B cell (primary cell): Measurements from ENCODE around the gene ZNF496. TPM values are rescaled to one million over a fixed set of nuclear protein-coding genes. Genes with fewer than 3 reads are reported as not detected.
"Not testable (repeated sequence)": the region's sequence is repeated elsewhere in the genome, so short reads cannot be mapped to it uniquely, and the experiment has no call there.

Source experiments
- ATAC-seq: fragments of 200-7000 bp; cut with Tn5 transposase; one replicate; pipeline ENCODE4 v1.10.0; 2021; ENCODE audit warnings: low read depth, mild to moderate bottlenecking, moderate number of reproducible peaks, moderate library complexity
- CTCF ChIA-PET: fragments of 350-600 bp; sonication (Branson Sonifier 250); formaldehyde crosslinking; loops from one replicate; lab custom pipeline; 2021; ENCODE audit warnings: antibody characterized with exemption, inconsistent platforms; lab: Charles Lee
- POLR2A ChIA-PET: fragments of 350-600 bp; sonication (Branson Sonifier 250); formaldehyde crosslinking; loops from one replicate; lab custom pipeline; 2021; ENCODE audit warnings: antibody characterized with exemption; lab: Charles Lee
- DNase-seq: peaks from one replicate; pipeline ENCODE4 v3.0.0; 2013
- H2AFZ ChIP-seq: 2 replicates; pipeline ENCODE4 v1.6.1; 2012; ENCODE audit warnings: mild to moderate bottlenecking, low read depth, low read length; ENCODE audit not compliant: insufficient read depth, poor library complexity, severe bottlenecking
- H3K27ac ChIP-seq, 2 donors: 1 replicate in 1 of 2; 2 replicates in 1 of 2; pipeline ENCODE4 v1.5.1; 2012 to 2013; ENCODE audit warnings: low read length in 2 of 2, mild to moderate bottlenecking in 2 of 2, moderate library complexity in 1 of 2
- H3K27me3 ChIP-seq, 4 experiments: fragments of 200-600 bp in 1 of 4; sonication (generic) in 1 of 4; replicated peaks in 1 of 4; 1 replicate in 2 of 4; 2 replicates in 2 of 4; pipeline versions ENCODE4 v1.6.1 to v1.7.0; 2013 to 2016; ENCODE audit warnings: low read length in 3 of 4, mild to moderate bottlenecking in 2 of 4, mixed read lengths in 1 of 4, moderate library complexity in 1 of 4; ENCODE audit not compliant: insufficient read depth in 4 of 4, control insufficient read depth in 3 of 4; ENCODE audit errors: control extremely low read depth in 1 of 4
- H3K36me3 ChIP-seq, 2 experiments: replicated peaks in 1 of 2; 1 replicate in 1 of 2; 2 replicates in 1 of 2; pipeline versions ENCODE4 v1.6.1 to v1.7.1; 2013; ENCODE audit warnings: low read length in 1 of 2; ENCODE audit not compliant: insufficient read depth in 2 of 2, control insufficient read depth in 1 of 2; ENCODE audit errors: control extremely low read depth in 1 of 2, extremely low read depth in 1 of 2
- H3K4me1 ChIP-seq, 2 donors: fragments of 200-600 bp in 1 of 2; sonication (generic) in 1 of 2; 1 replicate in 1 of 2; 2 replicates in 1 of 2; pipeline versions ENCODE4 v1.5.1 to v1.6.1; 2013 to 2017; ENCODE audit warnings: low read length in 2 of 2; ENCODE audit not compliant: control insufficient read depth in 2 of 2, insufficient read depth in 2 of 2
- H3K4me2 ChIP-seq: replicated peaks from 2 replicates; pipeline ENCODE3; 2012; ENCODE audit warnings: mild to moderate bottlenecking, low read depth, low read length; ENCODE audit not compliant: poor library complexity, severe bottlenecking
- H3K4me3 ChIP-seq, 5 experiments: fragments of 200-600 bp in 1 of 5; sonication (generic) in 1 of 5; 1 replicate in 3 of 5; 2 replicates in 2 of 5; pipeline versions ENCODE4 v1.5.1 to v1.7.0; 2011 to 2016; ENCODE audit warnings: low read length in 4 of 5, mild to moderate bottlenecking in 4 of 5, low read depth in 2 of 5, control low read depth in 1 of 5, moderate library complexity in 1 of 5; ENCODE audit not compliant: insufficient read depth in 1 of 5; ENCODE audit errors: control extremely low read depth in 1 of 5, extremely low read depth in 1 of 5
- H3K79me2 ChIP-seq: fragments of 200-600 bp; sonication (generic); one replicate; pipeline ENCODE4 v1.6.0; 2016; ENCODE audit warnings: low read length; ENCODE audit not compliant: control insufficient read depth, insufficient read depth
- H3K9ac ChIP-seq: fragments of 200-600 bp; sonication (generic); 2 replicates; pipeline ENCODE4 v1.6.1; 2017; ENCODE audit warnings: mild to moderate bottlenecking, low read length, moderate library complexity
- H3K9me3 ChIP-seq, 3 donors: one replicate each; pipeline versions ENCODE4 v1.6.1 to v1.7.1; 2013; ENCODE audit warnings: low read length in 2 of 3; ENCODE audit not compliant: control insufficient read depth in 2 of 3, insufficient read depth in 1 of 3; ENCODE audit errors: control extremely low read depth in 1 of 3
- H4K20me1 ChIP-seq: 2 replicates; pipeline ENCODE4 v1.6.0; 2012; ENCODE audit warnings: mild to moderate bottlenecking, low read length; ENCODE audit not compliant: insufficient read depth, control insufficient read depth, poor library complexity, severe bottlenecking
- H3K27ac Mint-ChIP-seq: one replicate; pipeline ENCODE4 v1.8.0; 2021; ENCODE audit warnings: mixed read lengths
- H3K27me3 Mint-ChIP-seq: one replicate; pipeline ENCODE4 v1.8.0; 2021; ENCODE audit warnings: mixed read lengths
- H3K4me1 Mint-ChIP-seq: one replicate; pipeline ENCODE4 v1.8.0; 2021; ENCODE audit warnings: mixed read lengths
- H3K4me3 Mint-ChIP-seq: one replicate; pipeline ENCODE4 v1.8.0; 2021; ENCODE audit warnings: mixed read lengths
- H3K9me3 Mint-ChIP-seq: one replicate; pipeline ENCODE4 v1.8.0; 2022; ENCODE audit warnings: mixed read lengths; ENCODE audit not compliant: insufficient read depth
- CTCF ChIP-seq: fragments of 200-600 bp; IDR thresholded peaks from one replicate; pipeline ENCODE4 v1.8.0; 2022; ENCODE audit warnings: antibody characterized with exemption, mild to moderate bottlenecking
- EZH2 ChIP-seq: IDR thresholded peaks from 2 replicates; pipeline ENCODE4 v1.6.1; 2012; ENCODE audit warnings: borderline replicate concordance, low read depth, mild to moderate bottlenecking, moderate library complexity, low read length; ENCODE audit not compliant: insufficient read depth, poor library complexity, severe bottlenecking
- WGBS: methylation state at CpG from one replicate; pipeline ENCODE4 v1.1.5; 2013; ENCODE audit warnings: missing lambda C conversion rate; ENCODE audit not compliant: insufficient coverage; 5-methylcytosine and 5-hydroxymethylcytosine counted together
- intact Hi-C: fragments of 100-400 bp; cut with micrococcal nuclease; formaldehyde crosslinking; loops from one replicate; pipeline ENCODE4 v1.10.0; 2022
- polyA plus RNA-seq: library from polyadenylated mRNA; depleted of rRNA; stranded (reverse); fragments of >200 nt; gene quantifications from 2 replicates; pipeline ENCODE4 v1.2.3, GENCODE V29; 2012
- total RNA-seq, 2 donors: library from RNA; stranded (reverse); fragments of 120-200 nt in 1 of 2; gene quantifications; 1 replicate in 1 of 2; 2 replicates in 1 of 2; pipeline versions ENCODE4 v1.2.3 to v1.2.4, GENCODE V29; 2013 to 2022

Gene ZNF496
- total and polyA plus RNA-seq, 2 donors (not counting 1 experiment from before 2014, with no cell fraction given), result 9.9 to 22.6 TPM

- Histone ChIP-seq H3K36me3 (no peaks in the 10 kb centered on the region), H3K4me1 (no peaks in the 10 kb centered on the region), H3K27ac (no peak overlapping the region), H3K79me2 (no peaks in the 10 kb centered on the region), H3K9ac (no peak overlapping the region), H3K4me3 (no peak overlapping the region), H4K20me1 (no peaks in the 10 kb centered on the region), H3K9me3 (peaks cover 0 to 16% (median 2%) of the 10 kb centered on the region in 3 donors), H3K4me2 (no peak overlapping the region), H2AFZ (no peak overlapping the region), H3K27me3 (no peaks in the 10 kb centered on the region)
- TF ChIP-seq EZH2 (no peak), CTCF (no peak)
- Mint-ChIP-seq H3K4me1 (no peaks in the 10 kb centered on the region), H3K27ac (no peak overlapping the region), H3K9me3 (peaks cover 3% of the 10 kb centered on the region), H3K4me3 (no peak overlapping the region), H3K27me3 (peaks cover 6% of the 10 kb centered on the region)
- no peak for DNase-seq
- intact Hi-C loops, result no loop called here
- 100% methylated on average over 1 of the region's 5 CpGs for WGBS
- CTCF ChIA-PET, result no interaction called here
- ATAC-seq, result no peak
- POLR2A ChIA-PET, result no interaction called here
Measured at GRCh38 chr1:247266053-247266452, 65.6 kb downstream of the ZNF496 start.

- CTCF ChIA-PET, result interaction anchor here (0.6 kb wide), 1 partner anchor 276 kb away, joined by 3 read pairs; no protein-coding TSS in a partner anchor
- H3K79me2 ChIP-seq, H3K36me3 ChIP-seq: not testable (repeated sequence)
Measured at GRCh38 chr1:247255772-247256171, 75.9 kb downstream of the ZNF496 start, which contains the start of gene VN1R5. Gene VN1R5 (plus strand): TSS chr1:247256072.

More at GRCh38 chr1:247255772-247256171, 75.9 kb downstream of the ZNF496 start, which contains the start of gene VN1R5:
- H3K27me3 Mint-ChIP-seq, intact Hi-C loops, H2AFZ ChIP-seq, H3K4me3 ChIP-seq, H3K9ac ChIP-seq, H3K27me3 ChIP-seq, H3K4me3 Mint-ChIP-seq, H3K4me2 ChIP-seq, H3K9me3 ChIP-seq, POLR2A ChIA-PET, H3K27ac ChIP-seq, H3K4me1 ChIP-seq, H3K27ac Mint-ChIP-seq, ATAC-seq, DNase-seq, H3K9me3 Mint-ChIP-seq, H3K4me1 Mint-ChIP-seq, H4K20me1 ChIP-seq: not testable (repeated sequence)
- WGBS, result 100% methylated on average over 1 of the region's 1 CpG
